ENCODE results near the gene SH3BP5L. TPM values are rescaled to one million over a fixed set of nuclear protein-coding genes. Genes with fewer than 3 reads are reported as not detected.

SH3BP5L gene
- total RNA-seq, 4 donors from 2014 or later = 21.9 to 38.7 (median 28.4) TPM

- 0% methylated on average over 2 to 4 of the region's 10 CpGs for WGBS, 2 donors (ENCODE audit: low coverage in 1 of 2)
- peaks cover 19 to 64% (median 48%) of the 10 kb centered on the region in 3 donors for H3K4me1 ChIP-seq
- peak overlapping the region; percentile 81 to 93 for H3K4me3 ChIP-seq
- H3K9me3 ChIP-seq = no peaks in the 10 kb centered on the region
- no peak for ATAC-seq
- peaks cover 0 to 22% of the 10 kb centered on the region in 2 donors for H3K36me3 ChIP-seq
- TF ChIP-seq POLR2A (IDR thresholded peaks at IDR 0.05) = no peak
- TF ChIP-seq POLR2AphosphoS5 (IDR thresholded peaks at IDR 0.05) = no peak
- TF ChIP-seq CTCF (IDR thresholded peaks at IDR 0.05) = no peak
- no peak for TF ChIP-seq EP300 (IDR thresholded peaks at IDR 0.05)
- H3K27ac ChIP-seq = peak overlapping the region; percentile 83 to 95 (median 90)
- H3K27me3 ChIP-seq = no peaks in the 10 kb centered on the region
Observed at GRCh38 chr1:248825136-248825535, 579 bp downstream of the SH3BP5L start.

- no peak for TF ChIP-seq CTCF (IDR thresholded peaks at IDR 0.05)
- no peak for TF ChIP-seq EP300 (IDR thresholded peaks at IDR 0.05)
- no peak for TF ChIP-seq POLR2AphosphoS5 (IDR thresholded peaks at IDR 0.05)
- TF ChIP-seq POLR2A (IDR thresholded peaks at IDR 0.05) = no peak
- 73% methylated on average over 2 of the region's 3 CpGs; no CpG with 5 or more reads in 1 of the 2 donors for WGBS, 2 donors (ENCODE audit: low coverage in 1 of 2)
- Histone ChIP-seq H3K36me3 (peaks cover 0 to 25% of the 10 kb centered on the region in 2 donors), H3K4me3 (peak overlapping the region; percentile 81 to 93), H3K4me1 (peaks cover 19 to 66% (median 48%) of the 10 kb centered on the region in 3 donors), H3K27ac (peak overlapping the region in 3 of 4 donors; percentile 86 to 95 (median 95)), H3K27me3 (no peaks in the 10 kb centered on the region), H3K9me3 (no peaks in the 10 kb centered on the region)
- no peak for ATAC-seq
Observed at GRCh38 chr1:248824701-248825100, 1.0 kb downstream of the SH3BP5L start.

- H3K27ac ChIP-seq = peak overlapping the region in 2 of 4 donors; percentile 86 to 95
- peak overlapping the region in 1 of 2 donors; percentile 81 for H3K4me3 ChIP-seq
- H3K27me3 ChIP-seq = no peaks in the 10 kb centered on the region
- H3K36me3 ChIP-seq = peaks cover 0 to 25% of the 10 kb centered on the region in 2 donors
- no peaks in the 10 kb centered on the region for H3K9me3 ChIP-seq
- H3K4me1 ChIP-seq = peaks cover 19 to 69% (median 48%) of the 10 kb centered on the region in 3 donors
- no peak for ATAC-seq
- TF ChIP-seq POLR2AphosphoS5 (IDR thresholded peaks at IDR 0.05) = no peak
- WGBS, 2 donors (ENCODE audit: low coverage in 1 of 2) = 83 to 100% methylated on average over 1 of the region's 1 CpG
Observed at GRCh38 chr1:248824301-248824700, 1.4 kb downstream of the SH3BP5L start.

- Histone ChIP-seq H3K36me3 (peaks cover 0 to 27% of the 10 kb centered on the region in 2 donors), H3K9me3 (no peaks in the 10 kb centered on the region), H3K27ac (no peak overlapping the region), H3K4me1 (peaks cover 19 to 77% (median 52%) of the 10 kb centered on the region in 3 donors), H3K4me3 (peak overlapping the region in 1 of 2 donors; percentile 81), H3K27me3 (no peaks in the 10 kb centered on the region)
- TF ChIP-seq POLR2AphosphoS5 (IDR thresholded peaks at IDR 0.05) (no peak), EP300 (IDR thresholded peaks at IDR 0.05) (no peak), CTCF (IDR thresholded peaks at IDR 0.05) (no peak), POLR2A (IDR thresholded peaks at IDR 0.05) (no peak)
- ATAC-seq = no peak
- WGBS, 2 donors (ENCODE audit: low coverage in 1 of 2) = 47 to 100% methylated on average over 1 to 2 of the region's 2 CpGs
Observed at GRCh38 chr1:248823517-248824001, 2.2 kb downstream of the SH3BP5L start.

- Histone ChIP-seq H3K9me3 (no peaks in the 10 kb centered on the region), H3K36me3 (peaks cover 0 to 33% of the 10 kb centered on the region in 2 donors), H3K4me1 (peaks cover 19 to 86% (median 52%) of the 10 kb centered on the region in 3 donors), H3K27ac (peak overlapping the region in 1 of 4 donors; percentile 40), H3K4me3 (peak overlapping the region in 1 of 2 donors; percentile 81), H3K27me3 (no peaks in the 10 kb centered on the region)
- WGBS, 2 donors (ENCODE audit: low coverage in 1 of 2) = 65 to 83% methylated on average over 2 to 12 of the region's 15 CpGs
- ATAC-seq = no peak
- TF ChIP-seq POLR2A (IDR thresholded peaks at IDR 0.05) (no peak), EP300 (IDR thresholded peaks at IDR 0.05) (no peak), POLR2AphosphoS5 (IDR thresholded peaks at IDR 0.05) (no peak), CTCF (IDR thresholded peaks at IDR 0.05) (no peak)
Observed at GRCh38 chr1:248822148-248823032, 3.3 kb downstream of the SH3BP5L start.

Measured in gastroesophageal sphincter (tissue), 4 donors.